NCI-H146 (cell line): ENCODE data around the gene CENPN.

ENCODE experiments used
- DNase-seq: peaks from one replicate; lab custom pipeline; 2025; lab: John Stamatoyannopoulos, UW

Gene CENPN

GRCh38 chr16:81080233-81080632, 73.2 kb downstream of the CENPN start:
- no peak for DNase-seq

DNA sequence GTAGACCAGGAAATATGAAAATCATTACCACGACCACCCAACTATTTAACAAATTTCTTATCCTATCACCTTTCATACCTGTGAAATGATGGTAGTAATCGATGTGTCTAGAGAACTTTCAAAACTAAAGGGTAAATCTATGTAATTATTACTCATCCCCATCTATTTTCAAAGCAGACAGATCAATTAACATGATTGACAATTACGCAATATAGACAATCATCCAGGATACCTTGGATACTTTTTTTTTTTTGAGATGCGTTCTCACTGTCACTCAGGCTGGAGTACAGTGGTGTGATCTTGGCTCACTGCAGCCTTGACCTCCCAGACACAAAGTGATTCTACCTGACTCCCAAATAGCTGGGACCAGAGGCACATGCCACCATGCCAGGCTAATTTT, 74.0 kb downstream of the CENPN start:
- DNase-seq, result no peak
